H1 (cell line): ENCODE data around the gene ITGA8. TPM values are rescaled to one million over a fixed set of nuclear protein-coding genes. Genes with fewer than 3 reads are reported as not detected.

Experiments used
- CTCF ChIA-PET: fragments of 300-600 bp; sonication (Branson Sonifier 250); formaldehyde crosslinking; loops from one replicate; lab custom pipeline; 2021; ENCODE audit not compliant: partially characterized antibody; lab: Charles Lee
- POLR2A ChIA-PET: fragments of 300-600 bp; sonication (Branson Sonifier 250); formaldehyde crosslinking; loops from one replicate; lab custom pipeline; 2021; ENCODE audit warnings: inconsistent platforms; ENCODE audit not compliant: partially characterized antibody; lab: Charles Lee
- DNase-seq, 2 experiments: peaks; one replicate each; pipeline versions ENCODE4 v3.0.0 to v3.0.0-alpha.2; 2010 to 2022; ENCODE audit warnings: low spot score in 2 of 2, low read depth in 1 of 2, mixed read lengths in 1 of 2
- FAIRE-seq: peaks from 2 replicates; lab custom pipeline; 2011; peaks lifted over from hg19 to GRCh38; lab: Jason Lieb, UNC
- H2AFZ ChIP-seq: 2 replicates; pipeline ENCODE4 v1.8.1; 2012; ENCODE audit warnings: low read length, inconsistent platforms
- H2AK5ac ChIP-seq: 2 replicates; pipeline ENCODE4 v1.6.1; 2013; ENCODE audit warnings: low read depth, low read length
- H2BK120ac ChIP-seq: replicated peaks from 2 replicates; pipeline ENCODE3; 2013; ENCODE audit warnings: low read depth, low read length, inconsistent platforms
- H2BK12ac ChIP-seq: 2 replicates; pipeline ENCODE4 v1.6.1; 2013; ENCODE audit warnings: low read depth, low read length
- H2BK15ac ChIP-seq: 2 replicates; pipeline ENCODE4 v1.6.1; 2013; ENCODE audit warnings: low read length
- H2BK20ac ChIP-seq: 2 replicates; pipeline ENCODE4 v1.6.1; 2013; ENCODE audit warnings: low read length
- H2BK5ac ChIP-seq: 2 replicates; pipeline ENCODE4 v1.6.1; 2013; ENCODE audit warnings: low read depth, low read length
- H3K14ac ChIP-seq: 2 replicates; pipeline ENCODE4 v1.6.1; 2013; ENCODE audit warnings: inconsistent platforms; ENCODE audit not compliant: insufficient read length
- H3K18ac ChIP-seq: 2 replicates; pipeline ENCODE4 v1.6.1; 2013; ENCODE audit warnings: low read length; ENCODE audit errors: extremely low read depth
- H3K23ac ChIP-seq: 2 replicates; pipeline ENCODE4 v1.6.1; 2013; ENCODE audit warnings: inconsistent platforms; ENCODE audit not compliant: insufficient read length
- H3K23me2 ChIP-seq: 2 replicates; pipeline ENCODE4 v1.6.1; 2013; ENCODE audit warnings: low read depth, low read length
- H3K27ac ChIP-seq: 2 replicates; pipeline ENCODE4 v1.6.1; 2011; ENCODE audit warnings: low read depth, low read length, inconsistent platforms
- H3K27me3 ChIP-seq, 4 experiments: replicated peaks in 1 of 4; 1 replicate in 1 of 4; 2 replicates in 3 of 4; pipeline versions ENCODE4 v1.6.1 to v1.8.1; 2011 to 2013; ENCODE audit warnings: low read length in 3 of 4, mild to moderate bottlenecking in 3 of 4, inconsistent platforms in 2 of 4, mixed read lengths in 2 of 4, moderate library complexity in 1 of 4; ENCODE audit not compliant: control insufficient read depth in 3 of 4, insufficient read depth in 3 of 4; ENCODE audit errors: extremely low read depth in 1 of 4
- H3K36me3 ChIP-seq, 4 experiments: 2 replicates each; pipeline versions ENCODE4 v1.6.1 to v1.8.1; 2011 to 2013; ENCODE audit warnings: mild to moderate bottlenecking in 4 of 4, low read length in 3 of 4, moderate library complexity in 2 of 4, control low read depth in 1 of 4, inconsistent platforms in 1 of 4; ENCODE audit not compliant: insufficient read depth in 4 of 4, control insufficient read depth in 2 of 4
- H3K4ac ChIP-seq: replicated peaks from 2 replicates; pipeline ENCODE3; 2013; ENCODE audit warnings: low read length, low read depth, mixed read lengths, inconsistent platforms; ENCODE audit not compliant: insufficient read length
- H3K4me1 ChIP-seq, 4 experiments: replicated peaks in 1 of 4; 1 replicate in 1 of 4; 2 replicates in 3 of 4; pipeline versions ENCODE4 v1.6.1 to v1.8.1; 2011 to 2013; ENCODE audit warnings: low read length in 3 of 4, inconsistent platforms in 2 of 4, mixed read lengths in 1 of 4; ENCODE audit not compliant: insufficient read depth in 4 of 4, control insufficient read depth in 3 of 4
- H3K4me2 ChIP-seq, 2 experiments: 2 replicates each; pipeline versions ENCODE4 v1.6.1 to v1.8.1; 2011 to 2013; ENCODE audit warnings: low read depth in 2 of 2, low read length in 2 of 2, control low read depth in 1 of 2, inconsistent platforms in 1 of 2, mild to moderate bottlenecking in 1 of 2; ENCODE audit not compliant: insufficient read depth in 1 of 2
- H3K4me3 ChIP-seq, 4 experiments: fragments of 200-600, 300-600 bp in 1 of 4; sonication (generic), shearing (Covaris generic), sonication (Bioruptor Twin) in 1 of 4; 2 replicates each; pipeline versions ENCODE4 v1.5.1 to v1.8.1; 2011 to 2016; ENCODE audit warnings: low read length in 4 of 4, low read depth in 3 of 4, control low read depth in 2 of 4, inconsistent platforms in 2 of 4, mild to moderate bottlenecking in 2 of 4, mixed read lengths in 1 of 4, moderate library complexity in 1 of 4; ENCODE audit not compliant: insufficient read depth in 2 of 4; ENCODE audit errors: extremely low read depth in 1 of 4
- H3K56ac ChIP-seq: replicated peaks from 2 replicates; pipeline ENCODE3; 2013; ENCODE audit warnings: low read depth, mild to moderate bottlenecking, mixed read lengths, low read length, inconsistent platforms; ENCODE audit not compliant: insufficient read length
- H3K79me1 ChIP-seq: 2 replicates; pipeline ENCODE4 v1.6.1; 2013; ENCODE audit warnings: low read depth, low read length, control low read depth
- H3K79me2 ChIP-seq, 2 experiments: 2 replicates each; pipeline versions ENCODE4 v1.6.1 to v1.8.1; 2012 to 2013; ENCODE audit warnings: low read length in 2 of 2, mild to moderate bottlenecking in 2 of 2, inconsistent platforms in 1 of 2; ENCODE audit not compliant: insufficient read depth in 2 of 2, control insufficient read depth in 1 of 2
- H3K9ac ChIP-seq, 4 experiments: replicated peaks in 1 of 4; 1 replicate in 1 of 4; 2 replicates in 3 of 4; pipeline versions ENCODE4 v1.6.1 to v1.8.1; 2011 to 2013; ENCODE audit warnings: low read depth in 3 of 4, low read length in 3 of 4, control low read depth in 2 of 4, mild to moderate bottlenecking in 2 of 4, moderate library complexity in 2 of 4, inconsistent platforms in 1 of 4; ENCODE audit errors: extremely low read depth in 1 of 4
- H3K9me3 ChIP-seq, 2 experiments: 2 replicates each; pipeline versions ENCODE4 v1.6.1 to v1.8.1; 2012 to 2013; ENCODE audit warnings: mild to moderate bottlenecking in 2 of 2, moderate library complexity in 2 of 2, control low read depth in 1 of 2, inconsistent platforms in 1 of 2, low read depth in 1 of 2, low read length in 1 of 2, mixed read lengths in 1 of 2; ENCODE audit not compliant: insufficient read depth in 2 of 2
- H4K20me1 ChIP-seq, 2 experiments: replicated peaks in 1 of 2; 2 replicates each; pipeline versions ENCODE3 to v1.8.1; 2011 to 2013; ENCODE audit warnings: inconsistent platforms in 2 of 2, low read length in 2 of 2, mild to moderate bottlenecking in 1 of 2; ENCODE audit not compliant: insufficient read depth in 2 of 2, control insufficient read depth in 1 of 2
- H4K5ac ChIP-seq: 2 replicates; pipeline ENCODE4 v1.6.1; 2013; ENCODE audit warnings: low read length, low read depth, mixed read lengths, inconsistent platforms; ENCODE audit not compliant: insufficient read length
- H4K8ac ChIP-seq: 2 replicates; pipeline ENCODE4 v1.8.0; 2013; ENCODE audit warnings: mild to moderate bottlenecking, moderate library complexity, low read length, inconsistent platforms; ENCODE audit not compliant: insufficient read depth; ENCODE audit errors: extremely low read depth
- H4K91ac ChIP-seq: replicated peaks from 2 replicates; pipeline ENCODE3; 2013; ENCODE audit warnings: low read length, mixed read lengths, inconsistent platforms; ENCODE audit not compliant: insufficient read length
- CBX5 ChIP-seq: fragments of 300-800, 300-1000 bp; sonication (generic); IDR thresholded peaks from 2 replicates; pipeline ENCODE4 v1.7.1; 2016; ENCODE audit warnings: antibody characterized with exemption, low read length, low read depth
- EGR1 ChIP-seq: IDR thresholded peaks from 2 replicates; pipeline ENCODE4 v1.6.1; 2011; ENCODE audit warnings: low read depth, low read length, borderline replicate concordance
- HDAC6 ChIP-seq: IDR thresholded peaks from one replicate; pipeline ENCODE4 v1.7.1; 2012; ENCODE audit warnings: low read depth, mild to moderate bottlenecking, inconsistent platforms, low read length, moderate library complexity
- KDM5A ChIP-seq: fragments of 200-600 bp; IDR thresholded peaks from 2 replicates; pipeline ENCODE4 v1.7.1; 2012; ENCODE audit warnings: mild to moderate bottlenecking, low read length, inconsistent platforms, mixed read lengths
- NRF1 ChIP-seq: IDR thresholded peaks from 2 replicates; pipeline ENCODE4 v1.6.1; 2011; ENCODE audit warnings: mild to moderate bottlenecking, low read depth, low read length, improper control_type of control experiment
- SP2 ChIP-seq: IDR thresholded peaks from 2 replicates; pipeline ENCODE4 v1.6.1; 2012; ENCODE audit warnings: mild to moderate bottlenecking, low read length, inconsistent platforms
- SP4 ChIP-seq: IDR thresholded peaks from 2 replicates; pipeline ENCODE4 v1.6.1; 2012; ENCODE audit warnings: low read length, inconsistent platforms
- WGBS, 2 experiments: shearing (Covaris generic) in 1 of 2; methylation state at CpG; one replicate each; pipeline versions ENCODE4 v1.1.6 to v1.1.7; 2013 to 2015; ENCODE audit warnings: low lambda C conversion rate in 2 of 2, mixed read lengths in 2 of 2, inconsistent platforms in 1 of 2, low coverage in 1 of 2, missing lambda C conversion rate in 1 of 2; ENCODE audit not compliant: insufficient replicate concordance in 2 of 2, insufficient coverage in 1 of 2, insufficient read length in 1 of 2; ENCODE audit errors: extremely low coverage in 1 of 2, missing lambda C conversion rate in 1 of 2; 5-methylcytosine and 5-hydroxymethylcytosine counted together
- polyA plus RNA-seq, 7 experiments: library from polyadenylated mRNA; depleted of rRNA in 3 of 7; stranded (reverse) in 5 of 7; unstranded in 2 of 7; fragments of >200 nt in 5 of 7; fragments of 200-250 nt in 2 of 7; gene quantifications; 1 replicate in 5 of 7; 2 replicates in 1 of 7; 4 replicates in 1 of 7; pipeline versions ENCODE4 v1.2.1 to v1.2.3, GENCODE V29; 2011 to 2013; ENCODE audit warnings: missing spikeins in 2 of 7, mixed read lengths in 2 of 7
- total RNA-seq: library from RNA; stranded (reverse); fragmentation: NEBNext Ultra II Directional; extraction: Animal tissue kit (Norgen Biotek cat#: 25700); gene quantifications from 2 replicates; pipeline ENCODE4 v1.2.1, GENCODE V29; 2021

The ITGA8 gene
- total and polyA plus RNA-seq, 2 of the 8 experiments (the other 6 are each of a cell fraction or from before 2014, with no cell fraction given), result not detected

GRCh38 chr10:15601819-15602218 is 117.9 kb downstream of the ITGA8 start:
- no peak for DNase-seq
- H4K91ac ChIP-seq, result no peak overlapping the region
- H3K9ac ChIP-seq, result no peak overlapping the region
- H3K4ac ChIP-seq, result no peak overlapping the region
- H2BK5ac ChIP-seq, result no peak overlapping the region
- H3K4me2 ChIP-seq, result no peak overlapping the region
- no peak overlapping the region for H3K18ac ChIP-seq
- H2BK12ac ChIP-seq, result no peak overlapping the region
- no peak for FAIRE-seq
- H3K79me2 ChIP-seq, result no peaks in the 10 kb centered on the region
- no peak overlapping the region for H2BK120ac ChIP-seq
- H2BK15ac ChIP-seq, result no peak overlapping the region
- 100% methylated on average over 1 of the region's 1 CpG; no CpG with 5 or more reads in 1 of the 2 experiments for WGBS, 2 experiments
- no peaks in the 10 kb centered on the region for H3K79me1 ChIP-seq
- H3K4me3 ChIP-seq, result no peak overlapping the region
- H2BK20ac ChIP-seq, result no peak overlapping the region
- ChIA-PET POLR2A (no interaction called here), CTCF (interaction anchor here (0.7 kb wide), 1 partner anchor 16 kb away, joined by 4 read pairs; no protein-coding TSS in a partner anchor)
- no peak overlapping the region for H3K23ac ChIP-seq
- no peak overlapping the region for H2AFZ ChIP-seq
- no peaks in the 10 kb centered on the region for H3K36me3 ChIP-seq
- H3K4me1 ChIP-seq, result no peaks in the 10 kb centered on the region
- no peak overlapping the region for H3K27ac ChIP-seq
- no peaks in the 10 kb centered on the region for H3K9me3 ChIP-seq
- H2AK5ac ChIP-seq, result no peak overlapping the region
- H4K5ac ChIP-seq, result no peak overlapping the region
- H3K23me2 ChIP-seq, result no peaks in the 10 kb centered on the region; the same call in 1 of the 2 replicates
- H3K14ac ChIP-seq, result no peak overlapping the region
- H4K8ac ChIP-seq, result no peak overlapping the region
- no peak for TF ChIP-seq CBX5
- TF ChIP-seq HDAC6, result no peak
- TF ChIP-seq KDM5A, result no peak
- no peak for TF ChIP-seq NRF1
- no peak for TF ChIP-seq SP4
- TF ChIP-seq SP2, result no peak
- no peak for TF ChIP-seq EGR1
- H3K56ac ChIP-seq, result no peak overlapping the region
- no peaks in the 10 kb centered on the region for H4K20me1 ChIP-seq
- H3K27me3 ChIP-seq, result no peaks in the 10 kb centered on the region
